Rectal smooth muscle tissue (tissue), 1 donor: ENCODE results near the gene DLG2.
"Not testable (repeated sequence)": the region's sequence is repeated elsewhere in the genome, so short reads cannot be mapped to it uniquely, and the experiment has no call there.

Source experiments
- H3K27ac ChIP-seq: one replicate; pipeline ENCODE4 v1.7.0; 2013; ENCODE audit warnings: low read depth, low read length, inconsistent platforms
- H3K27me3 ChIP-seq: one replicate; pipeline ENCODE4 v1.7.0; 2013; ENCODE audit warnings: low read length; ENCODE audit not compliant: control insufficient read depth, insufficient read depth
- H3K36me3 ChIP-seq: one replicate; pipeline ENCODE4 v1.7.0; 2013; ENCODE audit warnings: low read length; ENCODE audit not compliant: control insufficient read depth, insufficient read depth
- H3K4me1 ChIP-seq: one replicate; pipeline ENCODE4 v1.7.0; 2013; ENCODE audit warnings: low read length; ENCODE audit not compliant: control insufficient read depth, insufficient read depth
- H3K4me3 ChIP-seq: one replicate; pipeline ENCODE4 v1.7.0; 2013; ENCODE audit warnings: low read length
- H3K9ac ChIP-seq: one replicate; pipeline ENCODE4 v1.7.0; 2013; ENCODE audit warnings: low read length

The DLG2 gene

GRCh38 chr11:83441171-83441570, 2186.0 kb downstream of the DLG2 start:
- H3K9ac ChIP-seq, result no peak overlapping the region
- H3K4me1 ChIP-seq, result no peaks in the 10 kb centered on the region
- no peak overlapping the region for H3K4me3 ChIP-seq
- H3K27ac ChIP-seq, result no peak overlapping the region
- no peaks in the 10 kb centered on the region for H3K36me3 ChIP-seq
- H3K27me3 ChIP-seq, result no peaks in the 10 kb centered on the region

GRCh38 chr11:83438438-83438837, 2188.7 kb downstream of the DLG2 start:
- H3K4me3 ChIP-seq, result no peak overlapping the region
- H3K9ac ChIP-seq, result no peak overlapping the region
- no peaks in the 10 kb centered on the region for H3K36me3 ChIP-seq
- no peaks in the 10 kb centered on the region for H3K4me1 ChIP-seq
- no peak overlapping the region for H3K27ac ChIP-seq
- no peaks in the 10 kb centered on the region for H3K27me3 ChIP-seq

GRCh38 chr11:83437939-83438338, 2189.2 kb downstream of the DLG2 start:
- H3K4me3 ChIP-seq, result no peak overlapping the region
- no peak overlapping the region for H3K9ac ChIP-seq
- H3K4me1 ChIP-seq, result no peaks in the 10 kb centered on the region
- H3K27ac ChIP-seq, result no peak overlapping the region
- no peaks in the 10 kb centered on the region for H3K27me3 ChIP-seq
- H3K36me3 ChIP-seq, result no peaks in the 10 kb centered on the region

GRCh38 chr11:83436855-83437254, 2190.3 kb downstream of the DLG2 start:
- Histone ChIP-seq H3K27me3 (no peaks in the 10 kb centered on the region), H3K27ac (no peak overlapping the region), H3K9ac (no peak overlapping the region), H3K36me3 (no peaks in the 10 kb centered on the region), H3K4me3 (no peak overlapping the region), H3K4me1 (no peaks in the 10 kb centered on the region)

GRCh38 chr11:83434812-83435211, 2192.3 kb downstream of the DLG2 start:
- not testable (repeated sequence) for H3K4me3 ChIP-seq, H3K27ac ChIP-seq, H3K36me3 ChIP-seq, H3K9ac ChIP-seq, H3K4me1 ChIP-seq, H3K27me3 ChIP-seq

GRCh38 chr11:83427943-83428342, 2199.2 kb downstream of the DLG2 start:
- H3K27ac ChIP-seq, result no peak overlapping the region
- H3K27me3 ChIP-seq, result no peaks in the 10 kb centered on the region
- H3K9ac ChIP-seq, result no peak overlapping the region
- no peak overlapping the region for H3K4me3 ChIP-seq
- no peaks in the 10 kb centered on the region for H3K36me3 ChIP-seq
- H3K4me1 ChIP-seq, result no peaks in the 10 kb centered on the region

- no peaks in the 10 kb centered on the region for H3K4me1 ChIP-seq
- no peaks in the 10 kb centered on the region for H3K36me3 ChIP-seq
- H3K27ac ChIP-seq, result no peak overlapping the region
- no peaks in the 10 kb centered on the region for H3K27me3 ChIP-seq
- H3K4me3 ChIP-seq, result no peak overlapping the region
- no peak overlapping the region for H3K9ac ChIP-seq
Measured at GRCh38 chr11:83427501-83427900, 2199.6 kb downstream of the DLG2 start.

- no peaks in the 10 kb centered on the region for H3K27me3 ChIP-seq
- H3K4me3 ChIP-seq, result no peak overlapping the region
- H3K27ac ChIP-seq, result no peak overlapping the region
- H3K4me1 ChIP-seq, result no peaks in the 10 kb centered on the region
- no peaks in the 10 kb centered on the region for H3K36me3 ChIP-seq
- H3K9ac ChIP-seq, result no peak overlapping the region
Measured at GRCh38 chr11:83425137-83425466, 2202.0 kb downstream of the DLG2 start.

- no peaks in the 10 kb centered on the region for H3K4me1 ChIP-seq
- H3K9ac ChIP-seq, result no peak overlapping the region
- H3K4me3 ChIP-seq, result no peak overlapping the region
- no peak overlapping the region for H3K27ac ChIP-seq
- no peaks in the 10 kb centered on the region for H3K27me3 ChIP-seq
- no peaks in the 10 kb centered on the region for H3K36me3 ChIP-seq
Measured at GRCh38 chr11:83424376-83425136, 2202.6 kb downstream of the DLG2 start.

GRCh38 chr11:83422641-83423040, 2204.5 kb downstream of the DLG2 start:
- H3K27ac ChIP-seq, H3K4me3 ChIP-seq, H3K27me3 ChIP-seq, H3K9ac ChIP-seq, H3K4me1 ChIP-seq, H3K36me3 ChIP-seq: not testable (repeated sequence)

GRCh38 chr11:83410605-83411565, 2216.3 kb downstream of the DLG2 start:
- H3K27ac ChIP-seq, result no peak overlapping the region
- H3K36me3 ChIP-seq, result no peaks in the 10 kb centered on the region
- H3K4me1 ChIP-seq, result no peaks in the 10 kb centered on the region
- no peak overlapping the region for H3K4me3 ChIP-seq
- no peak overlapping the region for H3K9ac ChIP-seq
- H3K27me3 ChIP-seq, result no peaks in the 10 kb centered on the region

GRCh38 chr11:83409891-83410290, 2217.3 kb downstream of the DLG2 start:
- Histone ChIP-seq H3K4me3 (no peak overlapping the region), H3K4me1 (no peaks in the 10 kb centered on the region), H3K27me3 (no peaks in the 10 kb centered on the region), H3K9ac (no peak overlapping the region), H3K36me3 (no peaks in the 10 kb centered on the region), H3K27ac (no peak overlapping the region)
